ENCODE measurements around the gene ITIH2.
"Not testable (repeated sequence)": the region's sequence is repeated elsewhere in the genome, so short reads cannot be mapped to it uniquely, and the experiment has no call there.

Gene ITIH2

GRCh38 chr10:7738536-7739407 lies 35.7 kb downstream of the ITIH2 start:
- DNase-seq = no peak

GRCh38 chr10:7744307-7744706 lies 41.2 kb downstream of the ITIH2 start:
- no peak for DNase-seq

- not testable (repeated sequence) for DNase-seq
Observed at GRCh38 chr10:7748637-7749036, 45.5 kb downstream of the ITIH2 start.

GRCh38 chr10:7750222-7750621 lies 47.1 kb downstream of the ITIH2 start:
- no peak for DNase-seq

- no peak for DNase-seq
Observed at GRCh38 chr10:7752251-7752650, 49.1 kb downstream of the ITIH2 start.

GRCh38 chr10:7755103-7755502 lies 52.0 kb downstream of the ITIH2 start:
- DNase-seq = no peak

GRCh38 chr10:7756360-7756992 lies 53.4 kb downstream of the ITIH2 start:
- DNase-seq = peak in 3 of 58 donors; percentile 0 to 8 (median 1)

GRCh38 chr10:7763929-7764328 lies 60.8 kb downstream of the ITIH2 start:
- DNase-seq = no peak

- no peak for DNase-seq
Observed at GRCh38 chr10:7766241-7766640, 63.1 kb downstream of the ITIH2 start.

- no peak for DNase-seq
Observed at GRCh38 chr10:7767209-7767608, 64.1 kb downstream of the ITIH2 start.

- DNase-seq = no peak
Observed at GRCh38 chr10:7768417-7768816, 65.3 kb downstream of the ITIH2 start.

GRCh38 chr10:7773845-7774801 lies 71.0 kb downstream of the ITIH2 start:
- no peak for DNase-seq

- DNase-seq = no peak
Observed at GRCh38 chr10:7776777-7777176, 73.7 kb downstream of the ITIH2 start.

GRCh38 chr10:7782194-7782593 lies 79.1 kb downstream of the ITIH2 start:
- DNase-seq = not testable (repeated sequence)

GRCh38 chr10:7786430-7786829 lies 83.3 kb downstream of the ITIH2 start:
- no peak for DNase-seq

GRCh38 chr10:7787150-7787856 lies 84.2 kb downstream of the ITIH2 start:
- DNase-seq = peak in 2 of 58 donors; percentile 45 to 64

- peak; percentile 69 to 98 (median 96) for DNase-seq
Observed at GRCh38 chr10:7787857-7788638, 84.9 kb downstream of the ITIH2 start, which contains the start of the genes ATP5F1C and KIN. ATP5F1C (plus strand) TSS chr10:7788177; CDS start chr10:7788208, 31 bp downstream. KIN (minus strand) TSS chr10:7787993; CDS start chr10:7787933, 60 bp downstream.

- peak in 5 of 58 donors; percentile 25 to 47 (median 33) for DNase-seq
Observed at GRCh38 chr10:7788639-7789286, 85.6 kb downstream of the ITIH2 start.

- no peak for DNase-seq
Observed at GRCh38 chr10:7789390-7789789, 86.3 kb downstream of the ITIH2 start.
